Stimulated activated CD8-positive, alpha-beta memory T cell treated with anti-CD3 and anti-CD28 coated beads, Interleukin-2, amount 100 ng/mL, for 1 hour (primary cell): ENCODE results near the gene MITF.

Source experiments
- DNase-seq, 2 donors: peaks; one replicate each; pipeline ENCODE4 v3.0.0-alpha.2; 2020; ENCODE audit warnings: low read depth in 2 of 2

MITF gene

DNA sequence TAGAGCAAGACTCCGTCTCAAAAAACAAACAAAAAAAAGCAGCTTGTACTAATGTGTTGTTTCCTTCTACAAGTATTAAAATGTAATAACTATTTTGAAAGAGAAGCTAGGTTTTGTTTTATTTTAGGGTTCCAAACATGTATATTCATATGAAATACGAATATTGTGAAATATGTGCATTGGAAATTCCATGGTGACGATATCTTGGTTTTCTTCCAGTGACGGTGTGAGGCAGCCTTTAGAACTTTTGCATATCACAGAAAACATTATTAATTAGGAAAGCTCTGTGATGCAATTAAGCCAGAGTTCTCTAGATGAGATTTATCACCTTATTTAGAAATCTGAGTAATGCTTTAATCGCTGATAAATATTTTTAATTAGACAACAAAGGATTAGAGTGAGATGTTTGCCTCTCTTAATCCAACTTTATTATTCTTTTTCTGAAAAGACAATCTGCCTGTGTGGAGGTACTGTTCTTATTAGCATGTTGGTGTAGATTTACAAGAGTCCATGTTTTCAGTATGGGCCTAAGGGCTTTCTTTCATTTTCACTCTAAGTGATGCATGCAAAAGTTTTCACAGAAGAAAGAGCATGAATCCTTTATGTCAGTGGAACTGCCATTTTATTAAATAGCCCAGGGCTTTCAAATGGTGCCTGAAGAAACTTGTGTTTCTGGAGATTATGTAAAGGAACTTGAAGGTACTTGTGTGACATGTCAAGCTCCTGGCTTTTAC is 222.6 kb downstream of the MITF start:
- no peak for DNase-seq

DNA sequence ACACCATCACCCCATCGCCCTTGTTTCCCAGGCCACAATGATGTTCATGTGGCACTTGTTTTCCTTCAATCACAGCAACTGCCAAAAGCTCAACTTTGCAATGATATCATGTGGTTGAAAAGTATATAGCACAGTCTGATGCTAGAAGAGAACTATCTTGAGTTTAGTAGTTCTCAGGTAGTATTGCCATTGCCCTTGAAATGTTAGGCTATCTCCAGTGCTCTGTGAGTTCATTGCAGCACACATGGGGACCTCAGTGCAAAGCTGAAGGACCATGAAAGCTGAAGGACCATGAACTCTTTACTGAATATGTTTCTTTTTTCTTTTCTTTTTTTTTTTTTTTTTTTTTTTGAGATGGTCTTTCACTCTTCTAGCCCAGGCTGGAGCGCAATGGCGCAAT is 224.4 kb downstream of the MITF start:
- no peak for DNase-seq

DNA sequence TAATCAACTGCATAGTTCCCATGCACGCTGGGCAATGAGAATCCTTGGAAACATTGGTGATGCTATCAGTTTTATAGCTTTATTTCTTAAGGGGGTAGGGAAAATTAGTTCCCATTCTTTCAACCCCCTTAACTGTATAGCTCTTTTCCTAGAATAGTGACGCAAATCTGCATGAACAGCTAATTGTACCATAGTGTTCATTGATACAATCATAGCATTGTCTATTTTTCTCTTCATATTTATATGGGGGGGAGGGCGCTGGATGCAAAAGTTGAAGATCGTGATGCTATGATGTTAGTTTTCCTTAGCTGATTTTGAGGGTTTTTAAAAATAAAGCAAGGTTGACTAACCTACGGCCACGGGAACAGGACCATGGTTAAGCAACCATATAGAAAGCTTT is 227.9 kb downstream of the MITF start:
- no peak for DNase-seq

DNA sequence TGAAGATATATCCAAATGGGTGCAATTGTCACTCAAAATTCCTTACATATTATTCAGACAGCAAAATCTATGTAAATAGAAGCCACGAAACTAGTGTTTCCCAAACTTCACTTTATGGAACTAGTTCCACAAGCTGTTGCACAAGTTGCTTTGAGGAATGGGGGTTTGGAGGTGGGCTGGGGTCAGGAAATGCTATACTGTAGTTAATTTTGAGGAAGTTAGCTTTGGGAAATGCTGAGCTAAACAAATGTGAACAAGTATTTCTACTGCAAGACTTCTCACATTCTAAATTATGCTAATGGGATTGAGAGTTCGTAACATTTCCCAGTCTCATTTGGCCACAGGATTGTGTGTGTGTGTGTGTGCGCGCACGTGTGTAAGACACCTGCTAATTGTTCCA is 231.6 kb downstream of the MITF start:
- DNase-seq, result no peak

DNA sequence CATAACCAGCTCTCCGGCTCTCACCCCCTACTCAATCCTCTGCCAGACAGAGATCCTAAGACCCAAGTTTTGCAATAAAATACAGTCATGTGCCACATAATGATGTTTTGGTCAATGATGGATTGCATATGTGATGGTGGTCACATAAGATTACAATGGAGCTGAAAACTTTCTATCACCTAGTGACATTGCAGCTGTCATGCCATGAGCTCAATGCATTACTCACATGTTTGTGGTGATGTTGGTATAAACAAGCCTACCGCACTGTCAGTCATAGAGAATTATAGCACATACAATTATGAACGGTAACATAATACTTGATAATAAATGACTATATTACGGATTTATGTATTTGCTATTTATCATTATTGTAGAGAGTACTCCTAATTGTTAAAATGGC is 233.4 kb downstream of the MITF start:
- no peak for DNase-seq

DNA sequence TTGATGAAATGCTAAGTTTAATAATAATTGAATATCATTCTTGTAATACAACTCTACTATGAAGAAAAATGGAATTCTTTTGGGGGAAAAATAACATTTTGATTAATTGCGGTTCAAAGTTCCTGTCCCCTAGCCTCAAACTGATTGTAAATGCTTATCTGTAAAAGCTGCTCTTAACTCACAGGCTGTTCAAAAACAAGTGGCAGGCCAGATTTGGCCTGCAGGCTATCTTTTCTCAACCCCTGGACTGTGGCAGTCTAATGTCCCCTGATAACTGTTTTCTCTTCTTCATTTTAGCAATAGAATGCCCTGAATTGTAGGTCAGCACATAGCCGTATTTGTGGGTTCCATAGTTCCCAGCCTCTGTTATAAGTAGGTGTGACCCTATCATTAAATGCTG is 236.8 kb downstream of the MITF start:
- no peak for DNase-seq

DNA sequence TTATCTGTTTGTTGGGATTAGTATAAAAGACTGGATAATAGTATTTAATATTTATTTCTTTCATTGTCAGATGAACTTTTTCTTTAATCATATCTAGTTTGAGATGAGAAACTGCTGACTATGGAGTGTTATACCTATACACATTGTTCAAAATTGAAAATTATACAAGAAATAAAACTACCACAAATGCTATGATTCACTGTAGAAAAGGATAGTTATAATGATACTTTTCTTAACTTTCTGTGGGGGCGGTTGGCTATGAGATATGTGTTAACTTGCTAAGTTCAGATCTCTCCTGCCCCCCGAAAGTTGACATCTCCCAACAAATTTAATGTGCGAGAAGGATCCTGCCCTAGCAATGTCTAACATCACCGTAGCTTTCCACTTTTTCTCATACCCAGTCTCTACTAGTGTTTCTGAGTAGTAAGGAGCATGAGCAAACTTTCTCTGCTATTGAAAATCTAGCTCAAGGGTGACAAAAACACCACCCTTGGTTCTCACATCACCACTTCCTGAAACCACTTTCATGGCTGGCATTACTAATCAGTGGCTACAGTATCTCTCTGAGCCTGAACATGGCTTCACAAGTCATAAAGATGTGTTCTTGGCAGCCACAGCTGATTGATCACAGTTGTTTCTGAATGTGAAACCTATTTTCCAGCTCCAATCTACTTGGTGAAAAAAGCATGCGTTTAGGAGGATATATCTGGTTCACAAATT is 244.4 kb downstream of the MITF start:
- DNase-seq, result no peak

DNA sequence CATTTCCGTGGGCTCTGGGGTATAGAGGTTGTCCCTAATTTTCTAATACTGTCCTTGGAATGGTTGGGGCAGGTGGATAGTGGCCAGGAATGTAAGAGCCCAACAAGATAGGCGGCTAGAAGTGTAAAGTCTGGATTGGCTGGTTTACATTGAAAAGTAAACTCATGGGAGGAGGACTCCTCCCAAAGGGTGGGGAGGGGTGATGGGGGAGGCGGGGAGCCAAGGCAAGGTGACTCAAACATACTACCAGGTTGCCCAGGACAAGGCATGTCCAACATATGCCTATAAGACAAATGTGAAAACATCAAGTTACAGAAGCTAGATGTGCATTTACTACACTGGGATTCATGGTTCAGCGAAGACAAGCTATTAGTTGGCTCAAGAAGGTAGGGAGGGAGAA is 246.0 kb downstream of the MITF start:
- no peak for DNase-seq

DNA sequence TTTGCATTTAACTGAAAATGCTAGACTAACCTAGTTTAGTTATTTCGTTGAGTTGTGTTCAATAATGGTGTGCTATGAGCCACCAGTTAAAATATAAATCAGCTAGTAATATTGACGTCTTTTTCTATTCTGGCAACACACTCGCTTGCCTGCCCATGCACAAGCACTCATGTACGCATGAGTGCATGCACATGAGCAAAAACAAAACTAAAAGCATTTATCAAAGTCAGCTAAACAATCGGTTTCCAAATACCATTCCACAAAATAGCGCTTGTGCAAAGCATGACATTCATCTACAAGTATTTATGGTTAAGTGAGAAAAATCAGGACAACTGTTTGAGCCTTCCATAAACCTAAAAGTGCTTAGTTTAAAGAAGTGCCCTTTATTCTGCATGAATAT is 247.2 kb downstream of the MITF start:
- no peak for DNase-seq

DNA sequence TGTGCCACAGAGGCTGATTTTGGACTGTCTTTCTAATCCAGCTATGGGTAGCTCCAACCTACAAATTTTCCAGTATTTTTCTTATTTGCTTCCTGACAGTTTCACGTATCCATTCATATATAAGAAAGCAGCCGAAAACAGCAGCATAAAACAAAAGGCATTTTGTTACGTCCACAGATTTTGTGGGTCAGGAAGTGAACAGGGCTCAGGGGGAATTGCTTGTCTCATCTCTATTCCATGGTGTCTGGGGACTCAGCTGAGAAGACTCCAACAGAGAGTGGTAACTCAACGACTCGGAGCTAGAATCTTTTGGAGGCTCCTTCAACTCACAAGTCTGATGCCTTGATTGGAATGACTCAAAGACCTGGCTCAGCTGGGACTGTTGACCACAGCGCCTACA is 248.6 kb downstream of the MITF start:
- no peak for DNase-seq

DNA sequence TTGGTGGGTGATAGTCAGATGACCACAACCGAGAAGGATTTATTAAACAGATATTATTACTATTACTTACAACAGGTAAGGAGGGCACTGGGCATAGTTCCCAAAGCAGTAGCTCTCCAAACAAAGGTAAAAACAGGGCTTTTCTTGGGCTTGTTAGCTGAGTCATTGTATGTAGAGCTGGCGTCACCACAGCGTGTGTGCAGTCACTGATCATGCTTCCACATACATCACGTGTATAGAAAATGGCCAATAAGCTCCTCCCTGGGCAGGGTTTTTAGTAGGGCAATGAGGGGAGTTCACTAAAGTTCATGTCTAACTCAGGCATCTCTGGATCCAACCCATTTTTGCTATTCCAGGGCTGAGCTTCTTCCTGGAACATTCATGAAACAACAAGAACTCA is 254.5 kb downstream of the MITF start:
- no peak for DNase-seq

DNA sequence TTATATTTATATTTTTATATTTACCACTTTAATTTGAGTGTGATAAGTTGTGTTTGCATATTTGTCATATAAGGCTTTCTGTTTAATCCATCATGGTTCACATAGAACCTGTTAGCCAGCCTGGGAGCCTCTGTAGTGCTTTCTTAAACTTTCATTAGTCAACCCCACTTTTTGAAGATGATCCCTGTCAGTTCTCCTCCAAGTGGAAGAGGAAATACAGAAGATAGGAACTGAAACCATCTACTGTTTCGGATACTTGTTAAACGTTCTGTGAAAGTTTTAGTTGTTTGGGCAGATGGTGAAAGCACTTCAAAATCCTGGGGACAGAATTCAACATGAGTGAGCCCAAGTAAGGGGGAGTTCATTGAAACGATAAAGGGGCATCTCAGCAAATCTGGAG is 255.7 kb downstream of the MITF start:
- no peak for DNase-seq

DNA sequence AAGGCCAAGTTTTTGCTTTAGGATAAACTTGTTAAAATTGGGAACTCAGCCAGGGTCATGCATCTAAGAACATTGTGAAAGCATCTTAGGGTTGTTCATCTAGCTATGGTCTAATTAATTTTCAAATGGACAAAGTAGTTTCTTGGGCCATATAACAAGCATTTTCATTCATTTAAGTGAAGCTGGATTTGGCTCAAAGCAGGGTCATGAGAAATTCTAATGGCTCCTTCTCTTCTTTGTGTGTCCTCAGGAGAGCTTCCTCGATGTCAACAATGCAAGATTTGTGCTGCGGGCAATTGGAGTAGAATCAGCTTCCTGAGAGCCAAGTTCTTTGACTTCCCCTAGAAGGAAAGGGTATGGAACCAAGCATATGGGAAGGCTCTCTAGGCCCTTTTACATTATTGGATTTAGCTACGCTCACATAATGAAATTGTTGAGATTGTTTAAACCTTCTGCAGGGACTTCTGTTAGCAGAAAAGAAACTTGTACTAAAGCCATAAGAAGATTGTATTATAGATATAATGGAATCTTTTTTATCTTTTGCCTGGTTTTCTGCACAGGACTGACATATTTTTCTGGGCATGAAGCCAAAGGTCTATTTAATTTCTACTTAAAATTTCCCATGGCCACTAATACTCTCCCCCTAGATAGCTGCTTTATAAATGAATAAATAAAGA is 258.5 kb downstream of the MITF start:
- DNase-seq, result no peak

DNA sequence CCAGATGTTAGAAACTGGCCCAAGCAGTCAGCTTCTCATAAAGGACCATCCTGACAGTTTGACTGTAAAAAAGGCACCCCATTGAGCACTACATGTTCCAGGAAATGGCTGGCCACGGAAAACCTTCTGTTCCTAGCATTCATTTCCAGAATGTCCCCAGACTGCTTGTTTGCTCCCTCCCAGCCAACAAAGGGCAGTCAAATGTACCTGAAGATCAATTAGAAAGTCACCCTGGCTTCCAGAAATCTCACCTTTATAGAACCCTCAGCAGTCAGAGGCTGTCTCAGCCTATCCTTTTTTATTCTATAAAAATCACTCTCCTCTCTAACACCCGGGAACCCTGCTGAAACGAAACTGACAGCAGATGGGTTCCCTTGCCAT is 259.5 kb downstream of the MITF start:
- DNase-seq, result no peak

DNA sequence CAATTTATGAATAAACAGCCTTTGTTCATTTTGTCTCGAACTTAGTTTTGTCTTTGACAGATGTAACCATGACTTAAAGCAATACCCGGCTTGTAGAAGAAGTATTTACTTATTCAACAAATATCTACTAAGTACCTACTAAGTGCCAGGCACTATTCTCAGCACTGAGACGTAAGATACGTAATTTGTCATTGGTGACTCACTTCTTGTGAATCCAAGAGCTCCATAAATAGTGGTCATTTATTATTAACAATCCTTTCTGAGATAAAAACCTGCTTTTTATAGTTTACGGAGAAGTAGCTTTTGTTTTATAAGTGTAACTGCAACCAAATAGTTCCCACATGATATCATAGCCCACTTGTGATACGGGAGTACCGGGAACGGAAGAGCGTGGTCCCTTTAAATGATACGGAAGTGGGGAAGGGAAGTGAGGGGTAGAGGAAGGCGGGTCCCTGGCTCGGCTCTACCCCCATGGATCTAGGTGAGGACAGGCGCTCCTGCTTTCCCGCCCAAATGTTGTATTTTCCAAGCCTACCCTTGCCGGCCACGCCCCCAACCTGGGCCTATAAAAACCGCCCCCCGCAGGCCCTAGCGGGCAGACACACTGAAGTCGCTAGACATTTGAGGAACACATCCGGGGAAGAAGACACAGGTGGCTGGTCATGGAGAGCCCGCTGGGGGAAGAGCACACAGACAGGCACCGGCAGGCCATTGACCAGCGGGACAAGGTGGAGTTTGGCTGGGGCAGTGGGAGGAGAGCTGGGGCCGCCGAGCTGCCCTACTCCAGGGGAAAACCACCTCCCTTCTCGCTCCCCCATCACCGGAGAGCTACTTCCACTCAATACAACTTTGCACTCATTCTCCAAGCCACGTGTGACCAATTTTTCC is 260.1 kb downstream of the MITF start, which contains the start of gene SAMMSON:
Gene SAMMSON, plus strand, starts transcription at position 594 of the 888 bp plus-strand sequence.
- DNase-seq, result no peak

DNA sequence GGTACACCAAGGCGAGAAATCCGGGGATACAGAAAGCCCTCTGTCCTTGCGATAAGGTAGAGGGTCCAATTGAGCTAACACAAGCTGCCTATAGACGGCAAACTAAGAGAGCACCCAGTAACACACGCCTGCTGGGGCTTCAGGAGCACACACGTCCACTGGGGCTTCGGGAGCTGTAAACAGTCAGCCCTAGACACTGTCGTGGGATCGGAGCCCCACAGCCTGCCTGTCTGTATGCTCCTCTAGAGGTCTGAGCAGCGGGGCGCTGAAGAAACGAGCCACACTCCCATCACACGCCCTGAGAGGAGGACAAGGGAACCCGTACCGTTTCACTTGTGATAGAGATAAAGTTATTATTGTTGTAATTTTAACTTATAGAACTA is 260.8 kb downstream of the MITF start:
- no peak for DNase-seq

DNA sequence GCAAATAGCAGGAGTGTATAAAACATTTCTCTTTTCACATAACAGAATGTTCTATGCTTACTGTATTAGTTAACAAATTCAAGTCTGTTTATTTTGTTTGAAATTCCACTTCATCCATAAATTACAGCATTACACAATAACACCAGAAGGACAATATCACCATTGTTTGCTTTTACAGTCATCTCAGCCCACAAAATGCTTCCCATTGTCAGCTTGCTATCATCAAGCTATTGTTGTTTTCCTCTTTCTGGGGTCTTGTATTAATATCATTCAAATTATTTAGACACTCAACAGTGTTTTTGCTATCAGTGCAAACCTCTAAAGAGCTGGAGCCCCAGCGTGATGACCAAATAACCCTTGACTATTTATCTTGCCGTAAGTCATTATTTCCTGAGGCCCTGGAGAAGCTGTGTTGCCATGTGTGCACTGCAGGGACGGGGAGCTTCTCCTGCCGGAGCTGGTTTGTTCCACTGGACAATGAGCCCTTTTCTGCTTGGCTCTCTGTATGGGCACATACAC is 261.4 kb downstream of the MITF start:
- no peak for DNase-seq

DNA sequence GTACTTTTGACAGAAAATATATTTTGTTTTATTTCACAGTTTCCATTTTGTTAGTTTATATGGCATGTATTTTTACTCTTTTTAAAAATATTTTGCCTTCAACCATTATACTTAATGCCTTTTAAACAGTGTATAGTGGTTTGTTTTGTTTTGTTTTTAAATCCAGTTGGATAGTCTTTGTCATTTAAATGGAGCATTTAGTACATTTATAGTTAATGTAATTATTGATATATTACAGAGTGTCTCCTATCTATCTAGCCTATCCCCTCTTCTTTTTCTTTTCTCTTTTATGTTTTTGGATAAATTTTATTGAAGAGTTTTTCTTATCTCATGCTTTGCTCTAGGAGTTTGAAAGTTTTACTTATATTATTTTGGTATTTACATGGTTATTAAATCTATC is 263.9 kb downstream of the MITF start:
- no peak for DNase-seq

DNA sequence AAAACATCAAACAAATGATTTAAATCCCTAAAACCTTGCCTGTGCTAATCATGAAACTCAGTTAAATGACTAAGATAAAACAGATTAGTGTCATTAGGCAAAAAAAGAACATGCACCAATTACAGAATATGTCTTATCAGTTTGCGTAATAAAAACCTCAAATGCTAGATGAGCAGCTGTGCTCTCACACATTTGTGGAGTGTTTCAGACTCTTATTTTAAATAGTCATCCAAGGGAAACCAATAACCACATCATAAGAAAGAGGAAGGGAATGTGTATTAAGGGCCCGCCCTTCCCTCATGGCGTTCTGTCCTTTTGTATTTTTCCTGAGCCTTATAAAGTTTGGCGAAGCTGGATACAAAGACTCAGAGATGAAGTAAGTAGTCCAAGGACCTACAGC is 266.8 kb downstream of the MITF start:
- no peak for DNase-seq

DNA sequence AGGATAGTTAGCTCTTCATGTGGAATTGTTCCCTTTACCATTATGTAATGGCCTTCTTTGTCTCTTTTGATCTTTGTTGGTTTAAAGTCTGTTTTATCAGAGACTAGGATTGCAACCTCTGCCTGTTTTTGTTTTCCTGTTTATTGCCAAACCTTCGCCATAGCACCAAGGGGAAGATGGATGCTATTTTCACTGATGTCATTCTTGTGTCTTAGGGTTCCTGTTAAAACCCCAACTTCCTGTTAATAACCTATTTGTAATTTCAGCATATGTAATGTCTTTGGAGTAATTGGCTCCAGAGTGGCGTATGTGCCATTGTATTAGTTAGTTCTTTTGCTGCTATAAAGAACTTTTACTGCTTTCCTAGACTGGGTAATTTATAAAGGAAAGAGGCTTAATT is 271.1 kb downstream of the MITF start:
- no peak for DNase-seq

DNA sequence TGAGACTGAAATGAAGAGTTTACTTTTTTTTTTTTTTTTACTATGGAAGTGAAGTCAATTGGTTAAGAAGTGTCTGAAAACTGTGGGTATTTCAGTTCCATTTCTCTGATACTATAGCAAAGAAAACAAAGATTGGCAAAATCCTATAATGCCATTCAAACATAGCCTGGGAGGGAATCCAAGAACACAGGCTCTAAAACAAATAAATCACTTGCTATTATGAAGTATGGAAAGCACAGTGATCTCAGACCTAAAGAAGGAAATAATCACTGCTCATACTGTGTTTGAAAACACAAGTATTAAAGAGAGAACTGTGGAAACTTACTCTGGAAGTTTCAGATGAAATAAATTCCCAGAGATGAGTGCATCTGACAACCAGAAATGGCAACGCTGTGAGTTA is 272.3 kb downstream of the MITF start:
- DNase-seq, result no peak
